SU-DHL-6 (cell line): Measurements from ENCODE around the gene DPP3.

Experiments used
- EZH2phosphoT487 ChIP-seq: fragments of 200-600 bp; sonication (generic), shearing (Covaris generic); conservative IDR thresholded peaks from 2 replicates; pipeline ENCODE4 v1.6.1; 2018; ENCODE audit warnings: mild to moderate bottlenecking, antibody characterized with exemption, low read length, moderate library complexity, mixed read lengths
- TF ChIP-seq, protein P1 (sequence below): fragments of 200-600 bp; sonication (generic); IDR thresholded peaks from one replicate; pipeline ENCODE4 v1.5.1; 2017; ENCODE audit warnings: antibody characterized with exemption, mild to moderate bottlenecking, low read length, moderate library complexity; ENCODE audit not compliant: insufficient read depth, poor library complexity, severe bottlenecking

DNA sequence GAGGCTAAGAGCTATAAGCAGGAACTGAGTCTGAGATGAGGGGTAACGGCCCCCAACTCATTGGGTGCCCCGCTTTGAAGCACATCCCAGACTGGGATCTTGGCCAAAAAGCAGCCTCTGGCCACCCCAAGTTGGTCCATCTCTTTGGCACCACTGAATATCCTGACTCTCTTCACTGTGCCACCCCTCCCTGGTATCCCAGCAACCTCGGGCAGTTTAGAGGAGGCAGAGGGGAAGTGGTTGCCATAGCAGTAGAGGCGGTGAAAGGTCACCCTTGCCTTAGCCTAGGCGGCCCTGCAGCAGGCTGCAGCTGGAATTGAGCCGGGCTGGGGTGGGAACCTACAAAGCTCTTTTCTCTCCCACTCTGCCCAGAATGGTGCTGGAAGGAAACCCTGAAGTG, 12.5 kb upstream of the DPP3 start:
- no peak for TF ChIP-seq EZH2phosphoT487
- TF ChIP-seq, protein P1, sequence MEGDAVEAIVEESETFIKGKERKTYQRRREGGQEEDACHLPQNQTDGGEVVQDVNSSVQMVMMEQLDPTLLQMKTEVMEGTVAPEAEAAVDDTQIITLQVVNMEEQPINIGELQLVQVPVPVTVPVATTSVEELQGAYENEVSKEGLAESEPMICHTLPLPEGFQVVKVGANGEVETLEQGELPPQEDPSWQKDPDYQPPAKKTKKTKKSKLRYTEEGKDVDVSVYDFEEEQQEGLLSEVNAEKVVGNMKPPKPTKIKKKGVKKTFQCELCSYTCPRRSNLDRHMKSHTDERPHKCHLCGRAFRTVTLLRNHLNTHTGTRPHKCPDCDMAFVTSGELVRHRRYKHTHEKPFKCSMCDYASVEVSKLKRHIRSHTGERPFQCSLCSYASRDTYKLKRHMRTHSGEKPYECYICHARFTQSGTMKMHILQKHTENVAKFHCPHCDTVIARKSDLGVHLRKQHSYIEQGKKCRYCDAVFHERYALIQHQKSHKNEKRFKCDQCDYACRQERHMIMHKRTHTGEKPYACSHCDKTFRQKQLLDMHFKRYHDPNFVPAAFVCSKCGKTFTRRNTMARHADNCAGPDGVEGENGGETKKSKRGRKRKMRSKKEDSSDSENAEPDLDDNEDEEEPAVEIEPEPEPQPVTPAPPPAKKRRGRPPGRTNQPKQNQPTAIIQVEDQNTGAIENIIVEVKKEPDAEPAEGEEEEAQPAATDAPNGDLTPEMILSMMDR, result no peak
